ENCODE data around the gene ETS1.

DNA sequence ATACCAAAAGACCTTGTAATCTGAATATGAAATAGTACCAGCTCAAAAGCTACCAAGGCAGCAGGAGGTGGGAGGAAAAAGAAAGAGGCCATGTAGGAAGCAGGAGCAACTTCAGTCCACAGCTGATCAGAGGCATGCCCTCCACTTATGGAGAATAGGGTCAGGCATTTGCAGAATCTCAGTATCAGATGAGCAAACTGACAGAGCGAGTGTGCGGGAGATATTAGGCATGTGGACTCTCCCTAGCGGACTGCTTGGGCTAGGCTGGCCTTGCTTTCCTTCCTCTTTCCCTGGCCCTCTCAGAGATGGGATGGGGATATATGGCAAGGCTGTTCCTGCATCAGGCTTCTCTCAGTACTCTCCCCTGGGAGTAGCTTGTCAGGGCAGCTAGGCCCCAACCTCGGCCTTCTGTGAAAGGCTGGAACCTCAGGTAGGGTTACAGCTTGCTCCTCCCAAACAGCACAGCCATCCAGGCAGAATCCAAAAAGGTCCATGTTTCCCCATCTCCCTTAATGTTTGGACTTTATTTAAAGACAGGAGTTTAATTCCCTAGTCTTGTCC lies 37.0 kb downstream of the ETS1 start:
- TF ChIP-seq CTCF (IDR thresholded peaks at IDR 0.05): no peak
- TF ChIP-seq POLR2A (IDR thresholded peaks at IDR 0.05): no peak

Data from adrenal gland (tissue), 5 donors.